GM20431 (cell line): Measurements from ENCODE around the gene EPS8L1.

Experiments used
- in situ Hi-C: fragments of 300-500 bp; cut with MseI, MboI; formaldehyde crosslinking; loops from one replicate; pipeline ENCODE4 v1.15.0; 2020; ENCODE audit warnings: low sequenced_read_pairs; ENCODE audit not compliant: unreplicated experiment

The EPS8L1 gene

GRCh38 chr19:55112777-55113569 is 37.3 kb downstream of the EPS8L1 start:
- in situ Hi-C loops: no loop called here

DNA sequence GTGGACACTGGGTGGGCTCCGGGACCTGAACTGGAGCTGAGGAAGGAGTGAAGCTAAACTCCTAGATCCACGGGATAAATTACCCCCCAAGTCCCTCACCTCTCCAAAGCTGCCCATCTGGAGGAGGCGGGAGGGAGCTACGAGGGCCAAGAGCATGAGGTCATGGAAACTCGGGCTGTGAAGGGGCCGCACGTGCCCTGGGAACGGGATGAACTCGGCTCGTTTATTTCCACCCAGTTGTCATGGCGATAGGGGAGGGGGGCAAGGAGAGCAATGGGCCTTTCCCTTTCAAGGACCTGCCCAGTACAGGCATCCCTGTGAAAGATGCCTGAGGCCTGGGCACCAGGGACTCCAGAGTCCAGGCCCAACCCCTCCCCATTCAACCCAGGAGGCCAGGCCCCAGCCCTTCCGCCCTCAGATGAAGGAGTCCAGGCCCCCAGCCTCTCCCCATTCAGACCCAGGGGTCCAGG is 37.9 kb downstream of the EPS8L1 start:
- in situ Hi-C loops: no loop called here

- in situ Hi-C loops: no loop called here
These were observed 39.0 kb downstream of the EPS8L1 start for GRCh38 chr19:55114566-55115145.

GRCh38 chr19:55115446-55116065 is 39.9 kb downstream of the EPS8L1 start:
- in situ Hi-C loops: no loop called here

DNA sequence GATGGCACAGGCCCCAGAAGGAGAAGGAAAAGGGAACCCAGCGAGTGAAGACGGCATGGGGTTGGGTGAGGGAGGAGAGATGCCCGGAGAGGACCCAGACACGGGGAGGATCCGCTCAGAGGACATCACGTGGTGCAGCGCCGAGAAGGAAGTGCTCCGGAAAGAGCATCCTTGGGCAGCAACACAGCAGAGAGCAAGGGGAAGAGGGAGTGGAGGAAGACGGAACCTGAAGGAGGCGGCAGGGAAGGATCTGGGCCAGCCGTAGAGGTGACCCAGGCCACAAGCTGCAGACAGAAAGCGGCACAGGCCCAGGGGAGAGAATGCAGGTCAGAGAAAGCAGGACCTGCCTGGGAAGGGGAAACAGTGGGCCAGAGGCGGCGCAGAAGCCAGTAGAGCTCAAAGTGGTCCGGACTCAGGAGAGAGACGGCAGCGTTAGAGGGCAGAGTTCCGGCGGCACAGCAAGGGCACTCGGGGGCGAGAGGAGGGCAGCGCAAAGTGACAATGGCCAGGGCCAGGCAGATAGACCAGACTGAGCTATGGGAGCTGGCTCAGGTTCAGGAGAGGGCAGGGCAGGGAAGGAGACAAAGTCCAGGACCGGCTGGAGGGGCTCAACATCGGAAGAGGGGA is 40.7 kb downstream of the EPS8L1 start:
- in situ Hi-C loops: no loop called here

GRCh38 chr19:55116859-55117662 is 41.4 kb downstream of the EPS8L1 start, which contains the start of gene PPP1R12C:
Gene PPP1R12C (minus strand): TSS chr19:55117637. CDS start chr19:55117543, 94 bp downstream.
- in situ Hi-C loops: no loop called here

DNA sequence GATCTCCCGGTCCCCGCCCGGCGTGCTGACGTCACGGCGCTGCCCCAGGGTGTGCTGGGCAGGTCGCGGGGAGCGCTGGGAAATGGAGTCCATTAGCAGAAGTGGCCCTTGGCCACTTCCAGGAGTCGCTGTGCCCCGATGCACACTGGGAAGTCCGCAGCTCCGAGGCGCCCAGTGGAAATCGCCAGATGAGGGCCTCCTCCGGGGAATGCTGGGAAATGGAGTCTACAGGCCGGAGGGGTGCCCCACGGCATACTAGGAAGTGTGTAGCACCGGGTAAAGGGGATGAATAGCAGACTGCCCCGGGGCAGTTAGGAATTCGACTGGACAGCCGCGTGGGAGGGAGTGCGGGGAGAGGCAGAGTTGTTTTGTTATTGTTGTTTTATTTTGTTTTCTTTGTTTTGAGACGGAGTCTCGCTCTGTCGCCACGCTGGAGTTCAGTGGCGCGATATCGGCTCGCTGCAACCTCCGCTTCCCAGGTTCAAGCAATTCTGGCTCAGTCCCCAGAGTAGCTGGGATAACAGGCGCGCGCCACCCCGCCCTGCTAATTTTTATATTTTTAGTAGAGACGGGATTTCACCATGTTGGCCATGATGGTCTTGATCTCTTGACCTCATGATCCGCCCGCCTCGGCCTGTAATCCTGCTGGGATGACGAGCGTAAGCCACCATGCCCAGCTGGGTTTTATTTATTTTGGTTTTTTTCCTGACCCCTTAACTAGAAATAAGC is 42.2 kb downstream of the EPS8L1 start:
- in situ Hi-C loops: no loop called here

DNA sequence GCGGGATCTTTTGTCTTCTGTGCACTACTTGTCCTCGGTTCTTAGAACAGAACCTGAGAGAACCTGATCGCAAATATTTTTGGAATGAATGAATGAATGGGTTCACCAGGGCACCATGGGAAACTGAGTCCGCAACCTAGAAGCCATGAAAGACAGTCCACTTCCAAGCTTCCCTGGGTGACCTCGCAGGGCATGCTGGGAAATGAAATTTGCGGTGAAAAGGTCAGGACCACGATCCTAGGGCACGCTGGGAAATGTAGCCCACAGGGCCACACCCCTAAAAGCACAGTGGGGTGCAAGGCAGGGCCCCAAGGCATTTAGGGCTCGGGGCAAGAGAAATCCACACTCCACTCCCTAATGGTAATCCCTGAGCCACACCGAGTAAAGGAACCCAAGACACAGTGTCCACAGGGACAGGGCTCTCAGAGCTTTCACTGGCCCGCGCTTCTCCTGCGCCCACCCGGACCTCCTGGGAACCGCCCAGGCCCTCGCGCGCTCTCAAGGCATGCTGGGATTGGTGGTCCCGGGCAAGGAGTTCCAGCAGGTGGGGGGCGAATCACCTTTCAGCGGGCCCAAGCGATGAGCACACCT is 42.8 kb downstream of the EPS8L1 start:
- in situ Hi-C loops: no loop called here

DNA sequence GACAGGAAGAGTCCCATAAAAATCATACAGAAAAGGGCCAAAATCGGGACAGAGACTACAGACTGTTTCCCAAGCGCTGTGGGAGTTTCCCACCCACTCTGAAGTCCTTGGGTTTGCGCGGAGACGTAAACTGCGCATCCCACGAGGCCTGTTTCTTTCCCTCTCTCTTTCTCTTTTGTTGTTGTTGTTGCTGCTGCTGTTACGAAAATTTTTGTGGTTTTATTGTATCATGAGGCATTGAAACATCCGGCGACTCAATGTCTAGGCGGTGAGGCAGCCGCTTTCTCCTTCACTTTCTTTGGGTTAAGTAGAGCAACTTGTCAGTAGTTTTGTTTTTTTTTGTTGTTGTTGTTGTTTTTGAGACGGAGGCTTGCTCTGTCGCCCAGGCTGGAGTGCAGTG is 43.4 kb downstream of the EPS8L1 start:
- in situ Hi-C loops: no loop called here

DNA sequence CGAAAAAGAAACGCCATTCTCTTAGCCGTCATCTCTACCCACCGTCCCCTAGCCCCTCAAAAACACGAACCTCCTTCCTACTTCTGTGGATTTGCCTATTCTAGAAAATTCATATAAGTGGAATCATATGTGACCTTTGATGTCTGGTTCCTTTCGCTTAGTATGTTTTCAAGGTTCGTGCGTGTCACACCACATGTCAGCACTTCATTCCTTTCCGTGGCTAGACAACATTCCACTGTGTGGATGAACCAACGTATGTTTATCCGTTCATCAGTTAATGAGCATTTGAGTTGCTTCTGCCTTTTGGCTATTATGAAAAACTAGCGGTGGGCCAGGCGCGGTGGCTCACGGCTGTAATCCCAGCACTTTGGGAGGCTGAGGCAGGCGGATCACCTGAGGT is 55.8 kb downstream of the EPS8L1 start:
- in situ Hi-C loops: no loop called here

- in situ Hi-C loops: no loop called here
These were observed 56.9 kb downstream of the EPS8L1 start for GRCh38 chr19:55132453-55133129.

DNA sequence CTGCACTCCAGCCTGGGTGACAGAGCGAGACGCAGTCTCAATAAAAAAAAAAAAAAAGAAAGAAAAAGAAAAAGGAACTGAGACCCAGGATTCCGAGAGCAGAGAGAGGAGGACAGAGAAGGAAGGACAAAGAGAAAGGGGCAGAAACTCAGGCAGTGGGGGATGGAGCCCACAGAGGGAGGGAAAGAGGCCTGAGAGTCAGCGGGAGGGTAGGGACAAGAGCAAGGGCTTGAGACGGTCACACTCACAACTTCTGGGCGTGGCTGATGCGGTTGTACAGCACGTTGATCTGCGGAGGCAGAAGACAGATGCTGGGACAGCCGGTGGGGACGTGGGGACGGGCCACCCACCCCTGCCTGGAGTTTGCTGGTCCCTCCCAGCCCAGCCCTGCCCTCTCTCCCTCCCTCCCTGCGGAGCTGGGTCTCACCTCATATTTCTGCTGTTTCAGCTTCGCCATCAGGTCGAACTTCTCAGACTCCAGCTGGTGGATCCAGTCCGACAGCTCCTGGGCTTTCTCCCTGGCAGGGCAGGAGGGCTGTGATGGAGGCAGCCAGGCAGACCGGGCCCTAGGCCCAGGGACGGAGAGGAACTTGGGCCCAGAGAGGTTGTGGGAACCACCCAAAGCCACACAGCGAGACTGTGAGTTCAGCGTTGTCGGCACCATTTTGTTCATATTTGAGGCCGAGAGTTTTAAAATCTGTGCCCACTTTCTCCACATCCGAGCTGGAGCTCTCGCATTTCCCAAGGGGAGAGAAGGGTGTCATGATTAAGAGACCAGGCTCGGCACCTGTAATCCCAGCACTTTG is 58.2 kb downstream of the EPS8L1 start:
- in situ Hi-C loops: no loop called here

DNA sequence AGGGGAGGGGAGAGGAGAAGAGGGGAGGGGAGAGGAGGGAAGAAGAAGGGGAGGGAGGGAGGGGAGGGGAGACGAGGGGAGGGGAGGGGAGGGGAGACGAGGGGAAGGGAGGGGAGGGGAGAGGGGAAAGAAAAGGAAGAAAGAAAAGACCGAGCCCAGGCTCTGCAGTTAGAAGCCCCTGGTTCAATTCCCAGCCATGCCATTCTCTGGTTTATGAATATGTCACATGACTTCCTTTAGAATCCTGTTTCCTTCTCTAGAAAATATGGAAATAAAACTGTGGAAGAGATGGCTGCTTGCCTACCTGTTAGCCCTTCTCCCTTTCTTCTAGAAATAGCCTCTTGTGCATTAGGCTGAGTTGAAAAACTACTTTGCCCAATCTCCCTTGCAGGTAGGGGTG is 59.1 kb downstream of the EPS8L1 start:
- in situ Hi-C loops: no loop called here

- in situ Hi-C loops: no loop called here
These were observed 60.9 kb downstream of the EPS8L1 start for GRCh38 chr19:55136399-55137102.
